GM20000 (cell line): ENCODE measurements around the gene FAM20C.
"Not testable (repeated sequence)": the region's sequence is repeated elsewhere in the genome, so short reads cannot be mapped to it uniquely, and the experiment has no call there.

Experiments used
- DNase-seq: peaks from one replicate; pipeline ENCODE4 v3.0.0; 2012; ENCODE audit warnings: low spot score
- TF ChIP-seq, protein P1 (sequence below): IDR thresholded peaks from 2 replicates; pipeline ENCODE4 v1.5.1; 2012; ENCODE audit warnings: mild to moderate bottlenecking, control low read depth; ENCODE audit errors: extremely low read depth, missing control alignments

The FAM20C gene

DNA sequence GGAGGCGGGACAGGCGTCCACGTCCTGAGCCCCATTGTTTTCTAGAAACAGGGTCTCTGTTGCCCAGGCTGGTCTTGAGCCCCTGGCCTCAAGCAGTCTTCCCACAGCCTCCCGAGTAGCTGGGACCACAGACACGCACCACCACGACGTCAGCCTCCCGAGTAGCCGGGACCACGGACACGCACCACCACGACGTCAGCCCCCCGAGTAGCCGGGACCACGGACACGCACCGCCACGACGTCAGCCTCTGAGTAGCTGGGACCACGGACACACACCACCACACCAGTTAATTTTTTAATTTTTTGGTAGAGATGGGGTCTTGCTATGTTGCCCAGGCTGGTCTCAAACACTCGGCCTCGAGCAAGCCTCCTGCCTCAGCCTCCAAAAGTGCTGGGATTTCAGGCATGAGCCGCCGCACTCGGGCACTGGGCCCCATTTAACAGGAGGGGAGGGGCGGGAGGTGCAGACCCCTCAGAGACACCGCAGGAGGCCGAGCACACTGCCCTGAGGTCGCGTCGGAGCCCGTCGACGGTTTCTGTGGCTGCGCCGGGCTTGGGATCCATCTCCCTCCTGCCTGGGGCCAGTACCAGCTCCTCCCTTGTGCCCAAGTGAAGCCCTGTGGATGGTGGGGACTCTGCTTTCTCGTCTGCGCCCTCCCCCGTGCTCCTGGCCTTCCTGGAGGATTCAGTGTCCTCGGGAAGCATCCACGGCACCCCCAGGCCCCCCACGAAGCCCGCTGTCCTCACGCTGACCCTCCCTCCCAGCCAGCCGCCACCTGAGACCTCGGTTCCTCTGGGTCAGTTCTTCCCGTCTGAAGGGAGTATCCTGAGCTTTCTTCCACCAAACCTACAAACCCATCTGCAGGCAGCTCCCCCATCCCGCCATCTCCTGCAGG lies 13.0 kb downstream of the FAM20C start:
- TF ChIP-seq, protein P1, sequence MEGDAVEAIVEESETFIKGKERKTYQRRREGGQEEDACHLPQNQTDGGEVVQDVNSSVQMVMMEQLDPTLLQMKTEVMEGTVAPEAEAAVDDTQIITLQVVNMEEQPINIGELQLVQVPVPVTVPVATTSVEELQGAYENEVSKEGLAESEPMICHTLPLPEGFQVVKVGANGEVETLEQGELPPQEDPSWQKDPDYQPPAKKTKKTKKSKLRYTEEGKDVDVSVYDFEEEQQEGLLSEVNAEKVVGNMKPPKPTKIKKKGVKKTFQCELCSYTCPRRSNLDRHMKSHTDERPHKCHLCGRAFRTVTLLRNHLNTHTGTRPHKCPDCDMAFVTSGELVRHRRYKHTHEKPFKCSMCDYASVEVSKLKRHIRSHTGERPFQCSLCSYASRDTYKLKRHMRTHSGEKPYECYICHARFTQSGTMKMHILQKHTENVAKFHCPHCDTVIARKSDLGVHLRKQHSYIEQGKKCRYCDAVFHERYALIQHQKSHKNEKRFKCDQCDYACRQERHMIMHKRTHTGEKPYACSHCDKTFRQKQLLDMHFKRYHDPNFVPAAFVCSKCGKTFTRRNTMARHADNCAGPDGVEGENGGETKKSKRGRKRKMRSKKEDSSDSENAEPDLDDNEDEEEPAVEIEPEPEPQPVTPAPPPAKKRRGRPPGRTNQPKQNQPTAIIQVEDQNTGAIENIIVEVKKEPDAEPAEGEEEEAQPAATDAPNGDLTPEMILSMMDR: no peak
- DNase-seq: no peak

DNA sequence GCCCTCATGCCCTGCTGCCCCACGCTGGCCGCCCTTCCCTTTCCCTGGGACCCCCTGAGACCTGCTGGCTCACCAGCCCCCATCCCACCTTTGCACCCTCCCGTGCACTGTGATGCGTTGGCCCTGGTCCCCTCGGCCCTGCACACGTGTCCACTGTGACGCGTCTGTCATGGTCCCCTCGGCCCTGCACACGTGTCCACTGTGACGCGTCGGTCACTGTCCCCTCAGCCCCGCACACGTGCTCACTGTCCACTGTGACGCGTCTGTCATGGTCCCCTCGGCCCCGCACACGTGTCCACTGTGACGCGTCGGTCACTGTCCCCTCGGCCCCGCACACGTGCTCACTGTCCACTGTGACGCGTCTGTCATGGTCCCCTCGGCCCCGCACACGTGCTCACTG lies 14.0 kb downstream of the FAM20C start:
- not testable (repeated sequence) for DNase-seq

DNA sequence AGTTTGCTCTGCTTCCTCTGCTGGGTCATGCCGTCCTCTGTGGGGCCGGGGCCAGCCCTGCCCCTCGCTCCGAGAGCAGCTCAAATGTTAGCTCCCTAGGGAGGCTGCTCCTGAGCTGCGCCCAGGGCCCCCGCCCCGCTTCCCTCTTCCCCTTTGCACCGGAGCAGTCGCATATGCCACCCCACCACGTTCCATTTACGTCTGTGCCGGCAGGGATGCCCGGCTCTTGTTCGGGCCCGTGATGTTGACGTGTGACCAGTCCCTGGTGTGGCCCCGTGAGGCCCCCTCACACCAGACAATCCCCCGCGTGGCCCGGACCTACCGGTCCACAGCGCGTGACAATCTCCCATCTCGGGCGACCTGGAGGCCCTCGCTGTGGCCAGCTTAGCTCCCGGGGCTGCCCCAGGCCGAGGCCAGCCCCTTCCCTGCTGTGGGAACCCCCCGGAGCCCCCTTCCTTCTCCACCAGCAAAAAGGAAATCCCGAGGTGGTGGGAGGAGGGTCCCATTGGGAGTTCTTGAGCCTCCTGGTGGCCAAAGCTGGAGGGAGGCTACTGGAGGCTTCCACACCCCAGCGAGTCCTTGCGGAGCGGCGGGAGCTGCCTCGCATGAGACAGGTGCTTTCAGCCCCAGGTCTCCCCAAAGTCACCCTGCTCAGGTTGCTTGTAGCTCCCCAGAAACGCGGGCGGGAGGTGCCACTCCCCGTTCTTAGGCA lies 15.2 kb downstream of the FAM20C start:
- TF ChIP-seq, protein P1: no peak
- no peak for DNase-seq

DNA sequence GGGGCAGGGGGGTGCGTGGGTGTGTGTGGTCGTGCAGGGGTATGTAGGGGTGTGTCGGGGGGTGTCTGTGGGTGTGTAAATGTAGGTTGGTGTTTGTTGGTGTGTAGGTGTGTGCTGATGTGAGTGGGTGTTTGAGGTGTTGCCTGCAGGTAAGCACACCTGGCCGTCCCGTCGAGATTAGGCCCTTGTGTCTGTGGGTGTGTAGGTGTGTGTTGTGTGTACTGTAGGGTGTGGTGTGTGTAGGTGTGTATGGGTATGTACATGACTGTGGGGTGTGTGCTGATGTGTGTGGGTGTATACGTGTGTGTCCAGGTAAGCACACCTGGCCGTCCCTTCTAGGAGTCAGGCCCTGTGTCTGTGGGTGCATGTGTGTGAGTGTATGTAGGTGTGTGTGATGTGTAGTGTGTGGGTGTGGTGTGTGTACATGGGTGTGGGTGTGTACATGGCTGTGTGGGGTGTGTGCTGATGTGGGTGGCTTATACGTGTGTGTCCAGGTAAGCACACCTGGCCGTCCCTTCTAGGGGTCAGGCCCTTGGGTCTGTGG lies 15.8 kb downstream of the FAM20C start:
- DNase-seq: no peak
- TF ChIP-seq, protein P1: no peak

DNA sequence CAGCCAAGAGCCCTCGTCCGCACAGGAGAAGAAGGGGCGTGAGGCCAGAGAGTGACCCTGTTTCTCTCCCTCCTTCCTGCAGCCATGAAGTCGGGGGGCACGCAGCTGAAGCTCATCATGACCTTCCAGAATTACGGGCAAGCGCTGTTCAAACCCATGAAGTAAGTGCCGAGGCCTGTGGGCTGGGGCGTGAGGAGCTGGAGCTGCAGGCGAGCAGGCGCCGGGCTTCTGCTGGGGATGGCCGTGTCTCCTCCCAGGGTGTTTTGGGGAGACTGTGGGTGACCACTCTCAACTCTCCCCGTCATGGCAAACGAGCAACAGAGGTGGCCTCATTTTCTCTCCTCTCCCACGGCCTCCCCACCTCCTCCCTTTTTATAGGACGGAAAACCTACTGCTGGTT lies 16.4 kb downstream of the FAM20C start:
- TF ChIP-seq, protein P1: no peak
- DNase-seq: no peak

DNA sequence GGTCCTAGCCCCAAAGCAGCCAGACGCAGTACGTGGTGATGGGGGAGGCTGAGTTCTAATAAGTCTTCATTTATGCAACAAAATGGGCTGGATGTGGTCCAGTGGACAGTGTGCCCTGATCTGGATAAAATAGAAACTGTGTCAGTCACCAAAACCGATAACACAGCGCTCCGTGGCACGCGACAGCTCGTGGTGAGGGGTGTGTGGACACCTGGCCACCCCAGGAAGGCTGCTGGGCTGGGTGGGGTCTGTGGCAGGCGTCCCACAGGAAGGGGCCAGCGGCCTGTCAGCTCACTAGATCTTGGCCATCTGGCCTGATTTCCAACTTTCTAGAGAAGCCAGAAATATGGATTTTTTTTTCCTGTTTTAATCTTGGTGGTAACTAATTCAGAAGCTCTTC lies 17.0 kb downstream of the FAM20C start:
- no peak for DNase-seq
- TF ChIP-seq, protein P1: no peak

DNA sequence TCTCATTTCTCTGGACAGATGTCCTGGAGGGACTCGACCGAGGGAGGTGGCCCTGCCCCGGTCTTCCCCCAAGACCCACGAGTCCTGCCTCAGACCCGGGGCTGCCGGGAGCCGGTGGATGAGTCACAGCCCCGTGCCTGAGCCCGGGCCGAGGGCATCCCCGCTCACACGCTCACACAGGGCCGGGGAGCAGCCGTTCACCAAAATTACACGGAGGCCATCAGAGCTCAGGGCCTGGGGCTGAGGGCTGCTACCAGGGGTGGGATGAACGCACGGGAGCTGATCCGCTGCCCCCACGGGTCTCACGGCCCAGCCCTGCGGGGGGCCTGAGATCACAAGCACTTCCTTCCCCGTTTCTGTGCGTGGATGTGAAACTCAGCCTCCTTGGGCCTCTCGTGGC lies 17.5 kb downstream of the FAM20C start:
- no peak for DNase-seq
- TF ChIP-seq, protein P1: no peak
